Small intestine (tissue), 7 donors: ENCODE measurements around the gene RNF149. TPM values are rescaled to one million over a fixed set of nuclear protein-coding genes. Genes with fewer than 3 reads are reported as not detected.
A peak's percentile ranks its signal among the peaks of the same experiment; 100 is the strongest.

Experiments used
- DNase-seq, 2 donors: peaks; one replicate each; pipeline versions ENCODE4 v3.0.0 to v3.0.0-alpha.2; 2013
- FAIRE-seq: peaks from 2 replicates; lab custom pipeline; 2012; peaks lifted over from hg19 to GRCh38; lab: Jason Lieb, UNC
- H3K27ac ChIP-seq, 3 donors: one replicate each; pipeline ENCODE4 v1.5.1; 2013; ENCODE audit warnings: low read length in 2 of 3, mild to moderate bottlenecking in 2 of 3, control low read depth in 1 of 3, inconsistent platforms in 1 of 3, low read depth in 1 of 3, moderate library complexity in 1 of 3
- H3K27me3 ChIP-seq, 3 donors: one replicate each; pipeline ENCODE4 v1.6.1; 2013; ENCODE audit warnings: low read length in 3 of 3, inconsistent platforms in 1 of 3; ENCODE audit not compliant: control insufficient read depth in 3 of 3, insufficient read depth in 3 of 3
- H3K36me3 ChIP-seq, 3 donors: one replicate each; pipeline ENCODE4 v1.6.1; 2013; ENCODE audit warnings: low read length in 3 of 3, inconsistent platforms in 1 of 3, low read depth in 1 of 3, mild to moderate bottlenecking in 1 of 3, moderate library complexity in 1 of 3; ENCODE audit not compliant: control insufficient read depth in 3 of 3, insufficient read depth in 2 of 3
- H3K4me1 ChIP-seq, 3 donors: one replicate each; pipeline ENCODE4 v1.6.1; 2013; ENCODE audit warnings: low read length in 2 of 3, inconsistent platforms in 1 of 3, low read depth in 1 of 3, mild to moderate bottlenecking in 1 of 3, moderate library complexity in 1 of 3; ENCODE audit not compliant: control insufficient read depth in 3 of 3, insufficient read depth in 2 of 3
- H3K4me3 ChIP-seq, 3 donors: one replicate each; pipeline ENCODE4 v1.5.1; 2013; ENCODE audit warnings: low read length in 3 of 3, control low read depth in 1 of 3, inconsistent platforms in 1 of 3, low read depth in 1 of 3, mild to moderate bottlenecking in 1 of 3, moderate library complexity in 1 of 3
- H3K9me3 ChIP-seq, 2 donors: one replicate each; pipeline ENCODE4 v1.6.1; 2013; ENCODE audit warnings: low read depth in 1 of 2, low read length in 1 of 2; ENCODE audit not compliant: control insufficient read depth in 2 of 2, insufficient read depth in 1 of 2
- WGBS, 3 donors: extraction: QIAGEN DNeasy Blood & Tissue Kit; methylation state at CpG; one replicate each; pipeline ENCODE4 v1.1.7; 2013; 5-methylcytosine and 5-hydroxymethylcytosine counted together
- polyA plus RNA-seq, 4 donors: library from polyadenylated mRNA; stranded (reverse) in 3 of 4; unstranded in 1 of 4; fragments of 200-250 nt in 3 of 4; fragments of 120-200 nt in 1 of 4; gene quantifications; one replicate each; pipeline versions ENCODE4 v1.2.1 to v1.2.3, GENCODE V29; 2013
- donor health status: healthy with polysubstance abuse.
- donor health status: control.
- donor health status: control.
- donor health status: Bipolar disorder and iron deficiency.
- donor health status: healthy.

Gene RNF149
- polyA plus RNA-seq, 4 donors: 23.0 to 68.0 (median 28.5) TPM

DNA sequence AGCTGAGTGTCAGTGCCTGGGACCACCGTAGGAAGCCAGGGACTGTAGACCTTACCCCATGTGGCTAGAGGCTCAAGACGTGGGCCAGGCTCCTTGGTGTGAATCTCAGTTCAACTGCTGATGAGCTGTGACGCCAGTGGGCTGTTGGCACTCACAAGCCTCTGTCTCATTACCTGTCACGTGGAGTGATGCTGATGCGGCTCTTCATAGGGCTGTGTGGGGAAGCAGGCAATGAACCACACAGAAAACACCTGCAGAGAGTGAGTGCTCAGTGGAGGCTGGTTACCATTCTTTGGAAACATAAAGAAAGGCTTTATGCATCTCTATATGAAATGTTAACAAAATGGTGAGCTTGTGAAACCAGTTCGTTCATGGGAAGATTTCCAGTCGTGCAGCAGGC is 42.7 kb upstream of the RNF149 start:
- peaks cover 0 to 23% (median 4%) of the 10 kb centered on the region in 3 donors for H3K4me1 ChIP-seq
- no peak overlapping the region for H3K4me3 ChIP-seq
- no peaks in the 10 kb centered on the region for H3K9me3 ChIP-seq
- no peaks in the 10 kb centered on the region for H3K36me3 ChIP-seq
- peak overlapping the region in 1 of 3 donors; percentile 65 for H3K27ac ChIP-seq
- 89 to 92% (median 90%) methylated on average over 7 of the region's 7 CpGs for WGBS, 3 donors
- FAIRE-seq: no peak
- no peak for DNase-seq
- no peaks in the 10 kb centered on the region for H3K27me3 ChIP-seq

DNA sequence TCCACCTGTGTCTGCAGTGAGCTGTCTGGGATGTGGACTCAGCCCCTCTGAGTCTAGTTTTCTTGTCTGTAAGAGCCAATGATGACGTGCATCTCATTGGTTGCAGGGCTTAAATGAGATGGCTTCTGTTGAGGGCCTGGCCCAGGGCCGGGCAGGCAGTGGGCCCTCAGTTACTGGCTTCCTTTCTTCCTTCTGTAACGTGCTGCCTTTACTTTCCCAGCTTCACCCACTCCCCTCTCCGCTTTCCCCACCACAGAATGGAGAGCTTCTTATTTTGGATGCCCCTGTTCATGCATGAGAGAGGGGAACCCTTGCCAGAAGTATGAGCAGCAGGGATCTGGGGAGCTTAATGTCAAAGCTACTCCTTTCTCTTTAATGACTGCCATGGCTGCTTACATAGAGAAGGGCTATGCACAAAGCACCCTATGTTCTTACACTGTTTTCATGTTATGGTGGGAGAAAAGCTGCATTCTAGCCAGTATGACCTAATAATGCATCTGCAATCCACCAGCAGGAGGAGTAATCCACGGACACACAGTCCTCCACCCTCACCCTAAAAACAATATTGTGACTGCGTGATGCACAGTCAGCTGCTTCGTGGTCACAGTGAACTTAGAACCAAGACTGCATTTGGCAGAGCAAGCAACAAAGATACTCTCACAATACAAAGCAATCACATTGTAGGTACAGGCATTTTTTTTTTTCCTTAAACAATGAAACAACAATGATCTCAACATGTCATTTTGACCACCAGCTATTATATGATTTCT is 41.6 kb upstream of the RNF149 start:
- Histone ChIP-seq H3K27ac (peak overlapping the region in 1 of 3 donors; percentile 65), H3K4me1 (peaks cover 0 to 23% (median 4%) of the 10 kb centered on the region in 3 donors), H3K9me3 (no peaks in the 10 kb centered on the region), H3K36me3 (no peaks in the 10 kb centered on the region), H3K4me3 (no peak overlapping the region), H3K27me3 (no peaks in the 10 kb centered on the region)
- 57 to 66% (median 64%) methylated on average over 7 of the region's 7 CpGs for WGBS, 3 donors
- DNase-seq (peak; percentile 27 to 80), FAIRE-seq (no peak)

DNA sequence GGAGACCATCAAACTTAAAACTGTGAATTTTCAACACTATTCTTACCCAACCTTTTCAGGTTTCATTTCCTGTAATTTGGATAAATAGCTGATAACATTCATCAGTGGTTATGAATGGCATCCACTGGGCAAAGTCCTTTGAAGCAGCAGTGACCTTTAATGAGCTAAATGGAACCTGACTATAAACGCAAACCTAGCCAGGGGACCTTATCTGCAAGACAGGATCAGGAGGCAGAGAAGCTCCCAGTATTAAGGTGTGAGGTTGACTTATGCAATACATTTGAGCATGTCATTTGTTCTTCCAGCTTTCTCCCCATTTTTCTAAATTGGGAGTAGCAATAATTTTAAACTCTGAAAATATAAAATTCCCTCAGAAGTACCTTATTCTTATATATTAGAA is 40.4 kb upstream of the RNF149 start:
- Histone ChIP-seq H3K27me3 (no peaks in the 10 kb centered on the region), H3K4me1 (peaks cover 0 to 23% (median 4%) of the 10 kb centered on the region in 3 donors), H3K36me3 (no peaks in the 10 kb centered on the region), H3K27ac (peak overlapping the region in 1 of 3 donors; percentile 41), H3K9me3 (no peaks in the 10 kb centered on the region), H3K4me3 (no peak overlapping the region)
- WGBS, 3 donors: 13 to 58% (median 18%) methylated on average over 1 of the region's 1 CpG
- FAIRE-seq: no peak
- peak; percentile 83 to 89 for DNase-seq

DNA sequence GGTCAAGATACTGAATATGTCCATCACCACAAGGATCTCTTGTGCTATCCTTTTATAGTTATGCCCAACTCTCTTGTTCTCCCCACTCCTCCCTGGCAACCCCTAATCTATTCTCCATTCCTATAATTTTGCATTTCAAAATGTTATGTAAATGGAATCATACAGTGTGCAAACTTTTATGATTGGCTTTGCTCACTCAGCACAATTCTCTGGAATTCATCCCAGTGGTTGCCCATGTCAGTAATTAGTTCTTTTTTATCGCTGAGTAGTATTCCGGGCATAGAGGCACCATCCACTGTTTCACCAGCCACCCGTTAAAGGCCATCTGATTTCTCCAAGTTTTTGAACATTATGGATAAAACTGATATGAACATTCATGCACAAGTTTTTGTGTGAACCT is 38.4 kb upstream of the RNF149 start:
- 96 to 99% (median 97%) methylated on average over 3 of the region's 3 CpGs for WGBS, 3 donors
- Histone ChIP-seq H3K27me3 (no peaks in the 10 kb centered on the region), H3K4me3 (no peak overlapping the region), H3K4me1 (peaks cover 0 to 23% (median 4%) of the 10 kb centered on the region in 3 donors), H3K9me3 (no peaks in the 10 kb centered on the region), H3K27ac (no peak overlapping the region), H3K36me3 (no peaks in the 10 kb centered on the region)
- DNase-seq (no peak), FAIRE-seq (no peak)

DNA sequence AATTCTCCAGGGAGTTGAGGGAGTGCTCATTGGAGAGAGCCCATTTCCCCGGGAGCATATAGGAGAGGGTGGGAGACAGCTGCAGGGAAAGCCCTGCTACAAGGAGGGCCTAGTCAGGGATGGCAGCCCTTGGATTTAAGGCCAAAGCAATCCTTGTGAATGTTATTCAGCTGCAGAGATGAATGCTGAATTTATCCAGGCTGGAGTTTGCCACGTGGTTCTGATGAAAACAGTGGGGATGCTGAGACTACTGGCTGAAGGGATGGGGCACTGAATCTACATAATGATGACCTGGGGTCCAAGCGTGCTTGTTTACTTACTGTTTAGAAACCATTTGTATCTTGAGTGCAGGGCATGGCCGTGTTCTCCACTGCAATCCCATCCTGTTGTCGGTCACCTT is 35.6 kb upstream of the RNF149 start:
- 71 to 80% (median 79%) methylated on average over 5 of the region's 5 CpGs for WGBS, 3 donors
- FAIRE-seq: no peak

DNA sequence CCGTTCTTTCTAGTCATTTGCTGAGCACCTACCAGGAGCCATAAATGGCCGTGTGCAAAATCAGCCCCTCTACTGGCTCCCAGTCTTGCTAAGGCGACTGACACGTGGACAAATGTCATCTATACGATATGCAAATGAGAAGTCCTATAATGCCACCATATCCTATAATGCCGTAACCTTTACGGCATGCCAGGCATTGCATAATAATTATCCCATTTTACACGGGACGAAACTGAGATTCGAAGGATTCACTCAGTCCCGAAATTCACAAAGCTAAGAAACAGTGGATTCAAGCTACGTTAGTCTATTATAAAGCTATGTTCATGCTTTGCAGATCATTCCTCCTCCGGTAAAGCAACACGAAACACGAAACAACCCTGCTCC is 34.1 kb upstream of the RNF149 start:
- H3K27ac ChIP-seq: no peak overlapping the region
- no peak overlapping the region for H3K4me3 ChIP-seq
- 78 to 90% (median 82%) methylated on average over 15 of the region's 15 CpGs for WGBS, 3 donors
- no peaks in the 10 kb centered on the region for H3K36me3 ChIP-seq
- DNase-seq: no peak
- no peaks in the 10 kb centered on the region for H3K9me3 ChIP-seq
- no peak for FAIRE-seq
- no peaks in the 10 kb centered on the region for H3K4me1 ChIP-seq
- no peaks in the 10 kb centered on the region for H3K27me3 ChIP-seq

More for the DNA sequence above, 35.6 kb upstream of the RNF149 start:
- peaks cover 0 to 6% (median 0%) of the 10 kb centered on the region in 3 donors for H3K4me1 ChIP-seq
- H3K27me3 ChIP-seq: no peaks in the 10 kb centered on the region
- no peak overlapping the region for H3K27ac ChIP-seq
- no peaks in the 10 kb centered on the region for H3K36me3 ChIP-seq
- no peak overlapping the region for H3K4me3 ChIP-seq
- H3K9me3 ChIP-seq: no peaks in the 10 kb centered on the region
- no peak for DNase-seq

DNA sequence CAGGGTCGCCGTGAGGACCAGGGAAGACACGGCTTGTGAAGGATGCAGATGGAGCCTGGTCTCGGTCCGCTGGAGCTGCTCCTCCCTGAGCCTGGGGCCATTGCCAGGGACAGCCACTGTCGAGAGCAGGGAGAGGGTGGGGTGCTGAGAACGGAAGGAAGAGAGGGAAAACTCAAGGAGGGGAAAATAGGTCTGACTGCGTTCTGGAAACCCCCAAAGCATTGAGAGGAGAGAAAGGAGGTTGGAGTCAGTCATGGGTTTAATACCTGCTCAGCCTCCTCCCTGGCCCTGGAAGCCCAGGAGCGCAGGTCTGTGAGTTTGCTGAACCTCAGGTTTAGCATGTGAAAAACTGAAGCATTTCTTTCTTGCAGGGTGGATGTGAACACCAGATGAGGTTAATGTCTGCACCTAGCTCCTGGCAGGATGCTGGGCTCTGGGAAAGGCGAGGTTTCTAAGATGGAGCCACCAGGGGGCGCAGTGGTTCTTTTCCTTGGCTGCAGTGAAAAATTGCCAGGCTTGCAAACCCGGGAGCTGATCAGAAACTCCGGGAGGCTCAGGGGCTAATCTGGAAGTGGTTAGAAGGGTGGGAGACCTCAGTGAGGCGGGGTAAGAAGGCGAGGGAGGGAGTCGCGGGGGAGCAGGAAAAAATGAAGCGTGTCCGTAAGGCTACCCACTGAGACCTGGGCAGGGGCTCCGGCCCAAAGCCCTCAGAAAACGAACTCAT is 33.6 kb upstream of the RNF149 start:
- 50 to 61% (median 54%) methylated on average over 21 of the region's 21 CpGs for WGBS, 3 donors
- FAIRE-seq: no peak

DNA sequence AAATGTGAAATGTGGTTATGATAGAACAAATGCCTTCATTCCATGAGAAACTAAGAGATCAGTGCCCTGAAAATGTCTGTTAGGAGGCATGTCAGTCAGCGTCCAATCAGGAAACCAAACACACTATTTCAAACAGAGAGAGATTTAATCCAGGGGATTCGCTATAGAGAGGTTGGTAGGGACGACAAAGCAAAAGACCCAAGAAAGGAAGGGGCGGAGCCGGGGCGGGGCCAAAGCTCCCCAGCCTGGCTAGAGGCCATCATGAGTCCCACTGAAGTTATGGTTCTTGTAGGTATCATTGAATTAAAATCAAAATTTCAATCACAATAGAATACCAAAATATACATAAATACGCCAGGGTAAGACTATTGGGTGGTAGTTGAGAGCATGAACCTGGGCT is 32.9 kb upstream of the RNF149 start:
- Histone ChIP-seq H3K36me3 (no peaks in the 10 kb centered on the region), H3K4me3 (no peak overlapping the region), H3K4me1 (no peaks in the 10 kb centered on the region), H3K27me3 (no peaks in the 10 kb centered on the region), H3K27ac (no peak overlapping the region), H3K9me3 (no peaks in the 10 kb centered on the region)
- 84 to 87% (median 87%) methylated on average over 7 of the region's 7 CpGs for WGBS, 3 donors
- DNase-seq (no peak), FAIRE-seq (no peak)

More for the DNA sequence above, 33.6 kb upstream of the RNF149 start:
- no peaks in the 10 kb centered on the region for H3K4me1 ChIP-seq
- H3K9me3 ChIP-seq: no peaks in the 10 kb centered on the region
- no peak overlapping the region for H3K27ac ChIP-seq
- no peaks in the 10 kb centered on the region for H3K36me3 ChIP-seq
- no peak overlapping the region for H3K4me3 ChIP-seq
- H3K27me3 ChIP-seq: no peaks in the 10 kb centered on the region
- peak; percentile 76 to 83 for DNase-seq
